GM18858 (cell line): Measurements from ENCODE around the gene CBR1.

Source experiments
- ATAC-seq: cut with Tn5 transposase; IDR thresholded peaks from one replicate; pipeline ENCODE4 v1.9.1; 2021; ENCODE audit not compliant: unreplicated experiment

The CBR1 gene

DNA sequence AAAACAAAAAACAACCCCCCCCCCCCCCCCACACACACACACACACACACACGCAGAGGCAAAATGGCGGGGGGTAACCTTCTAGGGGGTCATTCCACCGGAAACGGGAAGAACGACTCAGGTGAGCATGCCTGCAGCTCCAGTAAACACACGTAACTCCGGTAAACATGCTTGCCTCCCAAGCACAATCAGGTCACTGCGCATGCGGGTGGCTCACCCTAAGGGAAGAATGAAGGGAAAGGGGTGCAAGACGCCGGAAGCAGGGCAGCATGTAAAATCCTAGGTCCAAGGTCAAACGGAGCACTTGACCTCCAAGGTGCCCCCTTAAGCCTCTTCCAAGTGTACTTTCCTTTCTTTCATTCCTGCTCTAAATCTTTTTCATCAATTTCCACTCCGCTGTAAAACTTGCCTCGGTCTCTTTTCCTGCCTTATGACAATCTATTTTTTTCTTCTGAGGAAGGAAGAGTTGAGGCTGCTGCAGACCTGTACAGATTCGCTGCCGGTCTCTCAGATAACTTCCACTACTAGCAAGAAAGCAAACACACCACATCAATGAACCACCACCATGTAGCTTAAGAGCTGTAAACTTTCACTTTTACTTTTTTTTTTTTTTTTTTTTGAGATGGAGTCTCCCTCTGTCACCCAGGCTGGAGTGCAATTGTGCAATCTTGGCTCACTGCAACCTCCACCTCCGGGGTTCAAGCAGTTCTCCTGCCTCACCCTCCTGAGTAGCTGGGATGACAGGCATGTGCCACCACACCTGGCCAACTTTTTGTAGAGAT lies 44.0 kb downstream of the CBR1 start:
- ATAC-seq, result no peak

DNA sequence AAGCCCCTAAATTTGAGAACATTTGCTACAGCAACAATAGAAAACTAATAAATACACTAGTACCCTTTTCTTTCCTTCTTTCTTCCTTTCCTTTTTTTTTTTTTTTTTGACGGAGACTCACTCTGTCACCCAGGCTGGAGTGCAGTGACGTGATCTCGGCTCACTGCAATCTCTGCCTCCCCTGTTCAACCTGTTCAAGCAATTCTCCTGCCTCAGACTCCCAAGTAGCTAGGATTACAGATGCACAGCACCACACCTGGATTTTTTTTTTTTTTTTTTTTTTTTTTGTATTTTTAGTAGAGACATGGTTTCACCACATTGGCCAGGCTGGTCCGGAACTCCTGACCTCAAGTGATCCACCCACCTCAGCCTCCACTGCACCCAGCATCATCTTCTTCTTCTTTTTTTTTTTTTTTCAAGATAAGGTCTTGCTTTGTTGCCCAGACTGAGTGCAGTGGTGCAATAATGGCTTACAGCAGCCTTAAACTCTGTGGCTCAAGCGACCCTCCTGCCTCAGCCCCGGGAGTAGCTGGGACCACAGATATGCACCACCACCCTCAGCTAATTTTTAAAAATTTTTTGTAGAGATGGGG lies 45.4 kb downstream of the CBR1 start:
- ATAC-seq, result no peak

DNA sequence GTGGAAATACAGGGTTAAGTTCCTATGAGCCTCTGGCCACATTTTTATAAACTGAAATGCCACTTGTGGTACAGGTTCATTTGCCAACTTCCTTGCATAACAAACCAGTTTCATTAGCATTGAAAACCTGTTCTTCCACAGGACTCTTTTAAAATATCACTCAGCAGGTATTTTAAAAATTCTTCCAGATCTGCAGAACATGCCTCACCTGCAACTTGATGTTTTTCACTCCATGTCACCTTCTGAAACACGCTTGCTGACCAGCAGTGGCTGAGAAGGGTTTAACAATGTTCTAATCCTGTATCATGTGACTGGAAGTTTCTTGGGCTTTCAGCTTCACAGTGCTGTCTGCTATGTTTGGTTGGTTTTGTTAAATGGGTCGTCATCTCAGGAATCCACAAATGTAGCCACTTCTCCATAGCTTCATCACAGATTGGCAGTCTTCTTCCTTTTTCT lies 47.5 kb downstream of the CBR1 start:
- no peak for ATAC-seq

DNA sequence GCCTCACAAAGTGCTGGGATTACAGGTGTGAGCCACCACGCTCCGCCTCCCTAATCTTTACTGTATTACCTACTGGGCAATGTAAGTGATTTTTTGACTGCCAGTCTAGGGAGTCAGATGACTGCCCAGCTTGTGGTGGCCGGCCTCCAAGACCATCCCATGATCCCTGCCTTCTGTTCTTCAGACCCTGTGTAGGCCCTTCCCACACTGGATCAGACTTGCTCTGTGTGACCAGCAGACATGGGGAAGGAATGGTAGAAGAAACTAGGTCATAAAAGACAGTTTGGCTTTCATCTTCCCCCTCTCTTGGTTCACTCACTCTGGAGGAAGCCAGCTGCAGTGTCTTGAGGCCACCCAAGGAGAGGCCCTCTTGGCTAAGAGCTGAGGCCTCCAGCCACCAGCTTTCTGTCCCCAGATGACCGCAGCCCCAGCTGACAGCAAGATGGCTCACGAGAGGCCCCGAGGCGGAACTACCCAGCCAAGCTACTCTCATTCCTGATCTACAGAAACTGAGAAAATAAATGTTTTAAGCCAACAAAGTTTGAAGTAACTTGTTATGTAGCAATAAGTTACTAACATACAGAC lies 50.6 kb downstream of the CBR1 start:
- no peak for ATAC-seq
